Measurements from ENCODE around the gene C3orf20. TPM values are rescaled to one million over a fixed set of nuclear protein-coding genes. Genes with fewer than 3 reads are reported as not detected.

Gene C3orf20
- total RNA-seq, 1 experiment from 2014 or later = not detected

GRCh38 chr3:14789640-14790285, 114.8 kb downstream of the C3orf20 start:
- H3K4me3 Mint-ChIP-seq = no peak overlapping the region
- CTCF ChIA-PET = interaction anchor here (0.6 to 6.9 kb wide), 12 partner anchors 8 to 204 kb away, joined by 3 to 74 read pairs (median 4); no protein-coding TSS in a partner anchor
- no peaks in the 10 kb centered on the region for H3K36me3 Mint-ChIP-seq
- no peak overlapping the region for H3K27ac Mint-ChIP-seq
- DNase-seq (ENCODE audit: low spot score) (no peak), ATAC-seq (no peak)
- H3K4me1 Mint-ChIP-seq = peaks cover 5% of the 10 kb centered on the region
- peaks cover 6% of the 10 kb centered on the region for H3K9me3 Mint-ChIP-seq
- no peaks in the 10 kb centered on the region for H3K27me3 Mint-ChIP-seq (ENCODE audit: low read depth)
- TF ChIP-seq ESRRA (CRISPR knock-in tag; IDR thresholded peaks at IDR 0.05; ENCODE audit: borderline replicate concordance) = no peak
- no peak for TF ChIP-seq SP1 (CRISPR knock-in tag; conservative IDR thresholded peaks at IDR 0.05)
- TF ChIP-seq ZNF396 (CRISPR knock-in tag; IDR thresholded peaks at IDR 0.05; ENCODE audit: borderline replicate concordance) = no peak
- TF ChIP-seq E2F5 (CRISPR knock-in tag; IDR thresholded peaks at IDR 0.05) = no peak
- no peak for TF ChIP-seq MLX (CRISPR knock-in tag; IDR thresholded peaks at IDR 0.05)
- TF ChIP-seq ATF3 (CRISPR knock-in tag; conservative IDR thresholded peaks at IDR 0.05) = no peak
- TF ChIP-seq MAX (CRISPR knock-in tag; IDR thresholded peaks at IDR 0.05) = no peak
- TF ChIP-seq USF1 (CRISPR knock-in tag; IDR thresholded peaks at IDR 0.05) = no peak
- TF ChIP-seq ZNF121 (CRISPR knock-in tag; IDR thresholded peaks at IDR 0.05) = no peak
- no peak for TF ChIP-seq ZMAT4 (CRISPR knock-in tag; IDR thresholded peaks at IDR 0.05)
- no peak for TF ChIP-seq PREB (CRISPR knock-in tag; IDR thresholded peaks at IDR 0.05; ENCODE audit: borderline replicate concordance)
- no peak for TF ChIP-seq ARID4B (CRISPR knock-in tag; IDR thresholded peaks at IDR 0.05; ENCODE audit: borderline replicate concordance)
- POLR2A ChIA-PET = no interaction called here

GRCh38 chr3:14791343-14791945, 116.5 kb downstream of the C3orf20 start:
- TF ChIP-seq CTCF (IDR thresholded peaks at IDR 0.05) (peak; percentile 82), NFATC4 (CRISPR knock-in tag; IDR thresholded peaks at IDR 0.05) (no peak)
- DNase-seq (ENCODE audit: low spot score) = peak; percentile 86
- H3K27ac Mint-ChIP-seq = no peak overlapping the region
- peaks cover 2% of the 10 kb centered on the region for H3K9me3 Mint-ChIP-seq
- peaks cover 8% of the 10 kb centered on the region for H3K4me1 Mint-ChIP-seq
- POLR2A ChIA-PET = no interaction called here
- peak overlapping the region; percentile 57 for H3K4me3 Mint-ChIP-seq
- H3K27me3 Mint-ChIP-seq (ENCODE audit: low read depth) = no peaks in the 10 kb centered on the region
- CTCF ChIA-PET = interaction anchor here (0.8 to 6.9 kb wide), 12 partner anchors 10 to 140 kb away, joined by 3 to 74 read pairs (median 8); partner anchors contain the start of gene CCDC174
- no peaks in the 10 kb centered on the region for H3K36me3 Mint-ChIP-seq
- ATAC-seq = peak; percentile 95

Measured in WTC11 (cell line).